WTC11 (cell line): Measurements from ENCODE around the gene MPC1. TPM values are rescaled to one million over a fixed set of nuclear protein-coding genes. Genes with fewer than 3 reads are reported as not detected.

Experiments used
- ATAC-seq: fragments of 200-7000 bp; cut with Tn5 transposase; 2 replicates; pipeline ENCODE4 v1.10.0; 2021; ENCODE audit warnings: mild to moderate bottlenecking, moderate library complexity
- CTCF ChIA-PET: fragments of 300-600 bp; sonication (Branson Sonifier 250); formaldehyde crosslinking; loops from one replicate; lab custom pipeline; 2021; ENCODE audit warnings: antibody characterized with exemption; lab: Charles Lee
- POLR2A ChIA-PET: fragments of 350-600 bp; sonication (Branson Sonifier 250); formaldehyde crosslinking; loops from one replicate; lab custom pipeline; 2021; ENCODE audit warnings: antibody characterized with exemption; lab: Charles Lee
- DNase-seq: peaks from one replicate; pipeline ENCODE4 v3.0.0; 2021; ENCODE audit warnings: low spot score
- H3K27ac Mint-ChIP-seq: 2 replicates; pipeline ENCODE4 v1.8.0; 2021; ENCODE audit warnings: mixed read lengths
- H3K27me3 Mint-ChIP-seq: 2 replicates; pipeline ENCODE4 v1.8.0; 2021; ENCODE audit warnings: low read depth, mild to moderate bottlenecking, moderate library complexity, mixed read lengths
- H3K36me3 Mint-ChIP-seq: 2 replicates; pipeline ENCODE4 v1.8.0; 2021; ENCODE audit warnings: mixed read lengths
- H3K4me1 Mint-ChIP-seq: 2 replicates; pipeline ENCODE4 v1.8.0; 2022; ENCODE audit warnings: mixed read lengths
- H3K4me3 Mint-ChIP-seq: 2 replicates; pipeline ENCODE4 v1.8.0; 2021; ENCODE audit warnings: mild to moderate bottlenecking, moderate library complexity, mixed read lengths
- H3K9me3 Mint-ChIP-seq: 2 replicates; pipeline ENCODE4 v1.8.0; 2021; ENCODE audit warnings: mixed read lengths
- E2F5 ChIP-seq: sonication (generic); formaldehyde crosslinking; IDR thresholded peaks from 2 replicates; pipeline ENCODE4 v1.8.1; 2022; ENCODE audit warnings: mild to moderate bottlenecking, moderate library complexity, missing genetic modification reagents
- FOXJ3 ChIP-seq: sonication (generic); formaldehyde crosslinking; IDR thresholded peaks from 2 replicates; pipeline ENCODE4 v1.9.0; 2021; ENCODE audit warnings: missing genetic modification reagents, mild to moderate bottlenecking, borderline replicate concordance
- GABPB1 ChIP-seq: sonication (generic); formaldehyde crosslinking; IDR thresholded peaks from 2 replicates; pipeline ENCODE4 v1.8.1; 2023; ENCODE audit warnings: mild to moderate bottlenecking, missing genetic modification reagents
- JUN ChIP-seq: sonication (generic); formaldehyde crosslinking; IDR thresholded peaks from 2 replicates; pipeline ENCODE4 v1.8.0; 2023; ENCODE audit warnings: mild to moderate bottlenecking, missing genetic modification reagents
- MXD4 ChIP-seq: fragments of 250-450 bp; sonication (Bioruptor Pico); IDR thresholded peaks from 2 replicates; pipeline ENCODE4 v1.8.0; 2021; ENCODE audit warnings: mild to moderate bottlenecking, moderate library complexity, borderline replicate concordance
- NFE2L1 ChIP-seq: sonication (generic); formaldehyde crosslinking; IDR thresholded peaks from 2 replicates; pipeline ENCODE4 v1.8.1; 2023; ENCODE audit warnings: missing genetic modification reagents
- OVOL2 ChIP-seq: fragments of 250-450 bp; sonication (Bioruptor Pico); IDR thresholded peaks from 2 replicates; pipeline ENCODE4 v1.9.0; 2021; ENCODE audit warnings: mild to moderate bottlenecking, borderline replicate concordance
- SP1 ChIP-seq: sonication (generic); formaldehyde crosslinking; conservative IDR thresholded peaks from 2 replicates; pipeline ENCODE4 v1.8.1; 2022; ENCODE audit warnings: missing genetic modification reagents
- TEAD4 ChIP-seq: sonication (generic); formaldehyde crosslinking; IDR thresholded peaks from 2 replicates; pipeline ENCODE4 v1.8.0; 2022; ENCODE audit warnings: mild to moderate bottlenecking, missing genetic modification reagents
- ZNF232 ChIP-seq: sonication (generic); formaldehyde crosslinking; IDR thresholded peaks from 2 replicates; pipeline ENCODE4 v1.8.0; 2022; ENCODE audit warnings: mild to moderate bottlenecking, missing genetic modification reagents
- ZNF317 ChIP-seq: sonication (generic); formaldehyde crosslinking; IDR thresholded peaks from 2 replicates; pipeline ENCODE4 v1.8.1; 2023; ENCODE audit warnings: low read depth, mild to moderate bottlenecking, moderate library complexity, missing genetic modification reagents, borderline replicate concordance
- ZNF416 ChIP-seq: fragments of 250-450 bp; sonication (Bioruptor Pico); IDR thresholded peaks from 2 replicates; pipeline ENCODE4 v1.9.0; 2021; ENCODE audit warnings: mild to moderate bottlenecking, inconsistent platforms
- total RNA-seq: library from RNA; stranded (reverse); gene quantifications from 3 replicates; pipeline ENCODE4 v1.2.3, GENCODE V29; 2021
- TF ChIP-seq, protein P1 (sequence below): sonication (generic); formaldehyde crosslinking; IDR thresholded peaks from 2 replicates; pipeline ENCODE4 v1.8.1; 2023; ENCODE audit warnings: mild to moderate bottlenecking, missing genetic modification reagents

MPC1 gene
- total RNA-seq, 1 experiment from 2014 or later: 10.7 TPM

- no peak for TF ChIP-seq NFE2L1 (CRISPR knock-in tag)
- TF ChIP-seq E2F5 (CRISPR knock-in tag): no peak
- Mint-ChIP-seq H3K9me3 (peaks cover 6% of the 10 kb centered on the region; the same call in 1 of the 2 replicates), H3K4me1 (peaks cover 9% of the 10 kb centered on the region), H3K27me3 (peaks cover 10% of the 10 kb centered on the region), H3K27ac (no peak overlapping the region), H3K36me3 (no peaks in the 10 kb centered on the region), H3K4me3 (no peak overlapping the region)
- ChIA-PET CTCF (interaction anchor here (1.7 to 4.3 kb wide), 3 partner anchors 17 to 121 kb away, joined by 6 to 57 read pairs (median 8); partner anchors contain the start of gene PRR18), POLR2A (no interaction called here)
- no peak for DNase-seq
- no peak for ATAC-seq
Measured at GRCh38 chr6:166397849-166398248, 15.1 kb upstream of the MPC1 start.

GRCh38 chr6:166395778-166396177 is 13.0 kb upstream of the MPC1 start:
- CTCF ChIA-PET: interaction anchor here (0.8 kb wide), 1 partner anchor 14 kb away, joined by 3 read pairs; no protein-coding TSS in a partner anchor
- H3K27me3 Mint-ChIP-seq: peaks cover 7% of the 10 kb centered on the region

DNA sequence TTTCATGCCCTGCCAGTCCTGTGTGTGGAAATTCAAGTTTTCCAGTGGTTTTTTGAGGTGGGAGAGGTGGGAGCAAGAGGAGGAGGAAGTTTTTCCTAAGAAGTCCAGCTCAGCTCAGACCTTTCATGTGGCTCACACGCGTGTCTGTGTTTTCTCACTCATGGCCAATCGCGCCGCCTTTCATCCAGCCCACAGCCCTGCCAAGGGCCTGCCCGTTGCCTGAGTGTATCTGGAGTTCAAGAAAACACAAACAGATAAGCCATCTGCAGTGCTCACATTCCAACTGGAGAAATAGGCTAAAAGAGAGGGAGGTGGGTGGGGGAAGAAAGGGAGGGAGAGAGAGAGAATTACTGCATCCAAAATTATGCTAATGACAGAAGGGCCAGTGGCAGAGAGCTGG is 12.6 kb upstream of the MPC1 start:
- ATAC-seq: no peak
- Mint-ChIP-seq H3K27me3 (peaks cover 5% of the 10 kb centered on the region), H3K4me3 (no peak overlapping the region), H3K4me1 (peaks cover 15% of the 10 kb centered on the region), H3K36me3 (no peaks in the 10 kb centered on the region), H3K9me3 (peaks cover 6% of the 10 kb centered on the region; the same call in 1 of the 2 replicates), H3K27ac (no peak overlapping the region)
- DNase-seq: no peak
- ChIA-PET POLR2A (no interaction called here), CTCF (interaction anchor here (0.8 to 3.8 kb wide), 2 partner anchors 14 kb away, joined by 3 to 19 read pairs; no protein-coding TSS in a partner anchor)
- TF ChIP-seq GABPB1 (no peak), MXD4 (CRISPR knock-in tag) (no peak), TEAD4 (CRISPR knock-in tag) (no peak)

More at GRCh38 chr6:166395778-166396177, 13.0 kb upstream of the MPC1 start:
- TF ChIP-seq ZNF416 (no peak), ZNF317 (CRISPR knock-in tag) (no peak), FOXJ3 (CRISPR knock-in tag) (no peak)
- TF ChIP-seq, protein P1, sequence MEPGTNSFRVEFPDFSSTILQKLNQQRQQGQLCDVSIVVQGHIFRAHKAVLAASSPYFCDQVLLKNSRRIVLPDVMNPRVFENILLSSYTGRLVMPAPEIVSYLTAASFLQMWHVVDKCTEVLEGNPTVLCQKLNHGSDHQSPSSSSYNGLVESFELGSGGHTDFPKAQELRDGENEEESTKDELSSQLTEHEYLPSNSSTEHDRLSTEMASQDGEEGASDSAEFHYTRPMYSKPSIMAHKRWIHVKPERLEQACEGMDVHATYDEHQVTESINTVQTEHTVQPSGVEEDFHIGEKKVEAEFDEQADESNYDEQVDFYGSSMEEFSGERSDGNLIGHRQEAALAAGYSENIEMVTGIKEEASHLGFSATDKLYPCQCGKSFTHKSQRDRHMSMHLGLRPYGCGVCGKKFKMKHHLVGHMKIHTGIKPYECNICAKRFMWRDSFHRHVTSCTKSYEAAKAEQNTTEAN (CRISPR knock-in tag): no peak
- Mint-ChIP-seq H3K4me3 (no peak overlapping the region), H3K4me1 (peaks cover 10% of the 10 kb centered on the region), H3K27ac (no peak overlapping the region), H3K36me3 (no peaks in the 10 kb centered on the region), H3K9me3 (peaks cover 6% of the 10 kb centered on the region; the same call in 1 of the 2 replicates)
- POLR2A ChIA-PET: no interaction called here
- ATAC-seq (no peak), DNase-seq (no peak)

DNA sequence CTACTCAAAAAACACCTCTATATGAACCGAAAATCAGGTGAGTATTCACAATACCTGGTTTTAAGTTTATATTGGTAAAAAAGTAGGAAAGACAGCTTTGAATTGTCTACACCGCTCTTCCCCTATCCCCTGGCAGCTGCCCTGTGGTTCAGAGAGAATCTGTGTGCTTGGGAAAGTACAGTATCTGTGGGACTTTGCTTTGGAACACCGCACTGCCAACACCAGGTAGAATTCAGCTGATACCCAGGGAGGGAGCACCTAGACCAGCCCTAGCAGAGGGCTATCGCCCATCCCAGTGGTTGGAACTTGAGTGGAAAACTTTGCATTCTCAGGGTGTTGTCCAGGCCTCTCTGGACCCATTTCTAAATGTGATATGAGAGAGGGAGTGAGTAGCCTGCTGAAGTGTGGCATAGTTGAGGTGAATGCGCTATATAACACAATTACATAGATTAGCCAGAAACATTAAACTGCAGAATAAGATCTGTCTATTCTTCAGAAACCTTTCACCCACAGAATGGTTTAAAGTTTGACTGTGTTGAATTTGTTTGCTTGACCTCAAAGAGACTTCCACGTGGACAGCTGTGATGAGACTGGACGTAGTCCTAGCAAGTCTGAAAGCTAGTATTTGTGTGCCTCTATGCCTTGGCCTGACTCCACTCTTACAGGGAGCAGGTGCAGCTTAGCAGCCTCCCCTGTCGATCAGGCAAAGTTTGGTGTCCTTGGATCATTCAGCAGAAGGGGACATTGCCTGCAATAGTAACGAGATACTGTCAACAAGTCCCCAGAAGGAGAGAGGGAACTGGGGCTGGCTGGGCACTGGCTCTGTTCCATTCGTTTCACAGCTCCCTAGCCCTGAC is 11.5 kb upstream of the MPC1 start:
- Mint-ChIP-seq H3K4me1 (peaks cover 13% of the 10 kb centered on the region), H3K27me3 (peaks cover 5% of the 10 kb centered on the region), H3K9me3 (peaks cover 6% of the 10 kb centered on the region; the same call in 1 of the 2 replicates), H3K27ac (no peak overlapping the region), H3K36me3 (no peaks in the 10 kb centered on the region), H3K4me3 (no peak overlapping the region)
- CTCF ChIA-PET: interaction anchor here (1.3 to 3.8 kb wide), 2 partner anchors 13 to 114 kb away, joined by 4 to 19 read pairs; no protein-coding TSS in a partner anchor
- TF ChIP-seq GABPB1: no peak; the same call in none of the 2 replicates
- TF ChIP-seq FOXJ3 (CRISPR knock-in tag): no peak
- no peak for TF ChIP-seq ZNF232 (CRISPR knock-in tag)
- TF ChIP-seq SP1 (CRISPR knock-in tag): no peak
- TF ChIP-seq OVOL2 (CRISPR knock-in tag): no peak
- TF ChIP-seq, protein P1 (CRISPR knock-in tag): no peak
- TF ChIP-seq JUN (CRISPR knock-in tag): no peak
- POLR2A ChIA-PET: no interaction called here
- no peak for ATAC-seq
- DNase-seq: no peak
